ENCODE results near the gene TTC21B. TPM values are rescaled to one million over a fixed set of nuclear protein-coding genes. Genes with fewer than 3 reads are reported as not detected.

Gene TTC21B
- total and polyA plus RNA-seq, 9 of the 15 experiments (the other 6 are each of a cell fraction or from before 2014, with no cell fraction given), result 5.2 to 34.9 (median 18.5) TPM

DNA sequence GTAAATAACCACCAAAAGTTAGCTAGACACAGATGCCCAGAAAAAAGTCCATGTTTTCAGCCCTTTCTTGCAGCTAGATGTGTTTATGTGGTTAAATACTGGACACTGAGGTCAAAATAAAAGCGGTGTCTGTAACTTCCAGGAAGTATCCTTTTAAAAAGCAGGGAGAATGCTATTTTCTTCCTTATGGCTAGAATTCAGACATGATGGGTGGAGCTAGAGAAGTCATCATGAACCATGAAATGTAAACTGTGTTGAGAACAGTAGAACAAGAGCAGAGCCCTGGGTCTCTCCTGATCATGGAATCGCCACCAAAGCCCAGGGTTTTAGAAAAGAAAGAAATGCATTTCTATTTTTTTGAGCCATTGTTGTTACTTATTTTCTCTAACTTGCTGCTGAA, 118.2 kb downstream of the TTC21B start:
- in situ Hi-C loops (cut with MboI) (no loop called here), intact Hi-C loops (cut with micrococcal nuclease) (no loop called here)
- no peaks in the 10 kb centered on the region for H3K9me3 ChIP-seq (replicated peaks; ENCODE audit: control insufficient read depth, insufficient read depth, low read depth, low read length)
- no peak overlapping the region for H3K4me3 ChIP-seq
- H3K36me3 ChIP-seq (ENCODE audit: control insufficient read depth, insufficient read depth, low read length), result no peaks in the 10 kb centered on the region
- no peaks in the 10 kb centered on the region for H4K20me1 ChIP-seq (replicated peaks; ENCODE audit: control insufficient read depth, insufficient read depth, low read length)
- no peaks in the 10 kb centered on the region for H3K27me3 ChIP-seq (ENCODE audit: control insufficient read depth in 2 of 2, insufficient read depth in 2 of 2, low read length in 2 of 2)
- FAIRE-seq (no peak), ATAC-seq (no peak), DNase-seq (ENCODE audit: extremely low read depth in 1 of 4, low spot score in 3 of 4) (no peak)
- BruUV-seq (replicated peaks), result no TSS peak
- H3K79me2 ChIP-seq (ENCODE audit: control insufficient read depth, insufficient read depth, low read length), result no peaks in the 10 kb centered on the region
- no peaks in the 10 kb centered on the region for H3K4me1 ChIP-seq (replicated peaks in 1 of 2; ENCODE audit: control insufficient read depth in 2 of 2, insufficient read depth in 2 of 2, low read length in 2 of 2)
- TF ChIP-seq PHTF2 (CRISPR knock-in tag; IDR thresholded peaks at IDR 0.05), result no peak
- no peak for TF ChIP-seq E4F1 (CRISPR knock-in tag; IDR thresholded peaks at IDR 0.05; ENCODE audit: borderline replicate concordance)
- no peak for TF ChIP-seq RAD51 (IDR thresholded peaks at IDR 0.05; ENCODE audit: borderline replicate concordance, low read depth)
- no peak for TF ChIP-seq RNF2 (IDR thresholded peaks at IDR 0.05)
- no peak for TF ChIP-seq MBD1 (CRISPR knock-in tag; IDR thresholded peaks at IDR 0.05)
- no peak for TF ChIP-seq ZNF324 (CRISPR knock-in tag; IDR thresholded peaks at IDR 0.05)
- TF ChIP-seq SP2 (IDR thresholded peaks at IDR 0.05; ENCODE audit: extremely low read depth, low read depth, low read length, poor library complexity, severe bottlenecking), result no peak
- no peak for TF ChIP-seq YY1 (IDR thresholded peaks at IDR 0.05; ENCODE audit: borderline replicate concordance in 1 of 3, control insufficient read depth in 1 of 3, extremely low read depth in 1 of 3, insufficient read depth in 3 of 3, insufficient read length in 1 of 3, insufficient replicate concordance in 2 of 3, low read depth in 1 of 3, low read length in 2 of 3)
- no peak overlapping the region for H3K27ac ChIP-seq (ENCODE audit: extremely low read depth, low read depth, low read length)
- 0% methylated on average over 2 of the region's 2 CpGs for WGBS (ENCODE audit: insufficient coverage, low coverage, missing lambda C conversion rate)
- H2AFZ ChIP-seq (ENCODE audit: low read depth, low read length), result no peak overlapping the region
- no peak overlapping the region for H3K9ac ChIP-seq (ENCODE audit: insufficient read depth in 1 of 2, low read depth in 2 of 2, low read length in 2 of 2)
- ChIA-PET CTCF (ENCODE audit: low intra/inter-chr PET ratio) (no interaction called here), POLR2A (no interaction called here)
- H3K9me1 ChIP-seq (ENCODE audit: control insufficient read depth, insufficient read depth, low read length), result no peaks in the 10 kb centered on the region
- H3K4me2 ChIP-seq (ENCODE audit: insufficient read depth, low read length), result no peak overlapping the region

Measured in K562 (cell line).